Islet of Langerhans (tissue), 1 donor: ENCODE data around the gene GPC6.

Experiments
- FAIRE-seq: peaks from one replicate; lab custom pipeline; 2011; peaks lifted over from hg19 to GRCh38; lab: Jason Lieb, UNC

The GPC6 gene

DNA sequence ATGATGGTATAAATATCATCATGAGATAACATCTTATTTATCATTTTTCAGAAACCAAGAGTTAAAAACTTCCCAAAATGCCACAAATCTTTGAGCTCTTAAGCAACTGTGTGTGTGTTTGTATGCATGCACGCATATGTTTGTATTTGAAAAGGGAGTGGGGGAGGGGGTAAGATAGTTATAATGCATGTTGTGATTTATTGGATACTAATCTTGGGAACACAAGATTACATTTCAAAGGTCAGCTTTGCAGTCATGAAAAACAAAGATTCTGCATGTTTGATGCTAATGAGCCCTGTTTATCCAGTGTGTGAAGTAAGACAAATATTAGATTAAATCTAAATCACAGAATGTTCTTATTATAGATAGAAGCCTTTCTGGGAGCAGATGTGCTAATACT, 897.0 kb downstream of the GPC6 start:
- peak; percentile 68 for FAIRE-seq

DNA sequence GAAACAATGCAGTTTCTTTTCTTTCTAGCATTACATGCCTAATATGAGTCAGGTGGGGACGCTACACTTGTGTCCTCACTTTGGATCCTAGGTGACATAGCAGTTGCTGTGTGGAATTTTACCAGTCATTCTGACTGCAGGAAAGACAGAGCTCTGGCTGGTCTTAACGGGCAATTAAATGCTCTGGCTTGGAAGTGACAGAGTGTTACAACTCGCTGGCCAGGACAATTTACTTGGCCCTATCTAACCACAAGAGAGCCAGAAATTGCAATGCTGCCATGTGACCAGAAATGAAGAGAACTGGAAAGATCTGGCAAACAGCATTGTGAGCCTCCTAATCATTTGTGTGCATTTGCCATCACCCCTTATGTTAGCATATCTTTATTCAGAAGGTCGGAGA, 901.8 kb downstream of the GPC6 start:
- FAIRE-seq = no peak

DNA sequence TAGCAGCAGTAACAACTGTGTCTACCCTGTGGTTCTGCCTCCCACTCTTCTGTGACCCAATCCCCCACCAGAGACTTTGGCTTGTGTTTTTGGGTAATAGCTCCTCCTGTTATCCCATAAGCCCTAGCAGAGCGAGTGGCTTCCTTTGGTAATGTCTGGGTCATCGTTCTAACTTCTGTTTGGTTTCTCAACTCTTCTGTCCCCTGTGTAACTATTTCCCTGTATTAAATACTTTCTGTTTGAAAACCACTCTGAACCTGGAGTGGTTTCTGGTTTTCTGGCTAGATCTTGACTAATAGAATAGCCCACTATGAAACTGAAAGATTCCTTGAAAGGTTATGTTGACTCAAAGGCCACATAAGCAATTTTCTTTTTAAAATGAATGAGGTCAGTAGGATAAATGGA, 902.9 kb downstream of the GPC6 start:
- no peak for FAIRE-seq

DNA sequence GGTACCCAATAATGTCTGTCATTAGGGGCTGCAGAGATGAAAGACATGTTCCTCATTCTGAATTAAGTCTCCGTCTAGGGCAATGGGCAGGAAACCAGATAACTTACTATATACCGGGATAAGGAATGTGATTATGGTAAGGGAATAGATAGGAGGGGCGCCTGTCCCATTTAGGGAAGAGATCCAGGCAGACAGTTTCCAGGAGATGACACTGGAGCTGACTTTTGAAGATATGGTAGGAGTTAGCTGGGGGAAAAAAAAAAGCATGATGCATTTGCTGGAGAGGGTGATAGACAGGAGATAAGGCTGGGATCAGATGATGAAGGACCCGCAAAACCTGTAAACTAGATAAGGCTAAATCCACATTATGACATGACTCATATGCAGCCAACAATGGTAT, 912.2 kb downstream of the GPC6 start:
- FAIRE-seq = no peak

DNA sequence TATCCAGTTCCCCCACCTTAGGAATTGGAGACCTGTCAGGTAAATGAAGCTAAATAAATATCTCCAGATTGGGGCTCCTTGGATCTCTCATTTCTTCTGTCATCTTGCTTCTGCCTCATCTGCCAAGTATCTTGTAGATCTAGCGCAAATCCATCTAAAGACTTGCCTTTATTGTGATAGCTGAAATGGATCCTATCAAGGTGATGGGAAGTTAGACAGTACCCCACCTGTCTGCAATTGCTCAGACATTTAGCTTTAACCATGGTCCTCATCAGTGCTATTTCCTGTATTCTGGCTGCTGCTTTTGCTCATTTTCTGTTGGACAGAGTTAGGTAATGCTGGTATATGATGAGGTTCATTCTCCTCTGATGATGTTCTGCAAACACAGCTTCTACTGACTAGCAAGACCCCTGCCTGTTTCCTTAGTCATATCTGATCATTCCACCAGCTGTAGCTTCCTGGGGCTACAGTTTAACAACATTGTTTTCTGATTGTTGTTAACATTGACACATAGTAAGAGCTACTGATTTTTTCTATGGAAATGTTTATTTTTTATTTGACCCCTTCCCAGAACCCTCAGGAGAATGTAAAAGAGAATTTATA, 912.9 kb downstream of the GPC6 start:
- FAIRE-seq = no peak

DNA sequence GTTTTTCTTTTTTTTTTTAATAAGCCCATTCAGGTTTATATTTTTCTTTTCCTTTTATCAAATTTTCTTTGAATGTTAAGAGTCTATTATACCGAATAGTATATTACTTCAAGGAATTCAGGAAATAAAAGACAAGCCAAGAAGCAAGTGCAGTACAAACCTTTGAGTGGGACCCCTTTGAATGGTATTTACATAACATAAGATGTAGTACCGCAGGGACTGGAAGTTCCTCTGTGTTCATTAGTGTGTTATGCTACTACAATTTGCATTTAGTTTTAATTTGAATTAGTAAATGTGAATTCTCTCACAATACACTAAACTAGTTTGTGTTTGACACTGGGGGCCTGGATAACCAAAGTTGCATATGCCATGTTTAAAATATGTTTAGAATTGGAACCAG, 913.4 kb downstream of the GPC6 start:
- FAIRE-seq = no peak

DNA sequence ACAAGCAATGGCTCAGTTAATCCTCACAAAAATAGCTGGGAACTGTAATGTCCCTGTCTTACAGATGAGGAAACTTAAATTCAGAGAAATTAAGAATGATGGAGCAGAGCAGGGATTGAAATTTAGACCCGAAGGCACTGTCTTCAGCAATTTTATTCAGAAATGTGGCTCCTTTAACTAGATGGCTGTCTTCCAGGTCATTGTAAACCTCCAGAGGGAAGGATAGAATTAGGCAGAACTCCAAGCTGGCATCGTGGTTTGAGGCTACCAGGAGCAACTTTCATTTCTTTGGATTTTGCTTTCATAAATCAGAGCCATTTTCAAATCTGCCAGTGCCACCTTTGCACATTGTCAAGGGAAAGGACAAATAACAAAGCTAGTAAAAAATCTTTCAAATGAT, 913.9 kb downstream of the GPC6 start:
- FAIRE-seq = no peak

DNA sequence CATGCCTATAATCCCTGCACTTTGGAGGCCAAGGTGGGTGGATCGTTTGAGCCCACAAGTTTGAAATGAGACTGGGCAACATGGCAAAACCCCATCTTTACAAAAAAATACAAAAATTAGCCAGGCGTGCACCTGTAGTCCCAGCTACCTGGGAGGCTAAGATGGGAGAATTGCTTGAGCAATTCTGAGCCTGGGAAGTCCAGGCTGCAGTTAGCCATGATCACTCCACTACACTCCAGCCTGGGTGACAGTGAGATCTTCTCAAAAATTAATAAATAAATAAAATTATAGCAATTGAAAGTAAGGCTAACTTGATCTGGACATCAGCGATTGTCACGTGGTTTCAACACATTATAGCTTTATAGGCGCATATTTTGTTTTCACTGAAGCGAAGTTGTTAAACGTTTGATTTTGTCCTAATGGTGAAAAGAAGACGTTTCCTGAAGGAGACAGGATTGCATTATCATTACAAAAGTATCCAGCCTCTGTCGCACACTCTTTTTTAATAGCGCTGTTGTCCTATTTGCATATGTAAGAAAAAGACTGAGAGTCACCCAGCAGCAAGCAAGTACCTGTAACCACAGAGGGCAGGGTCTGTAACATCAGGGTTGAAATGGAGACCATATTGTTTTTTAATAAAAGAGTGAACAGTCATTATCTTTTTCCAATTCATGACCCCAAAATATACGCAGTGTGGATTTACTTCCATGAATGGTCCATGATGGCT, 917.2 kb downstream of the GPC6 start:
- no peak for FAIRE-seq

DNA sequence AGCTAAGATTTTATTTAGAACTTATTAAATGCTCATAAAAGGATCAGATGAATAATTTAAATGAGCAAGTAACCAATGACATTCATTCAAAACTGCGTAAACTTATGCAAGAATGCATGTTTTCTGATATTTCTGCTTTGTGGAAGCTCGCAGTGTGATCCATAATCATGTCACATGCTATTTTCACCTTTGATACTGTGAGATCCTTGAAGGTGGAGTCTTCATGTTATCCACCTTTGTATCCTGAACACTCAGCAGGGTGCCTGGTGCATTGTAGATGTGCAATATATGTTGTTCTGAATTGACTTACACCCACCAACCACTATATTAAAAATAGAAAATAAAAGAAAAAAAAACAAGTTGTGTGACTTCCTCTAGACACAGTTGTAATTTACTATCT, 919.4 kb downstream of the GPC6 start:
- no peak for FAIRE-seq

DNA sequence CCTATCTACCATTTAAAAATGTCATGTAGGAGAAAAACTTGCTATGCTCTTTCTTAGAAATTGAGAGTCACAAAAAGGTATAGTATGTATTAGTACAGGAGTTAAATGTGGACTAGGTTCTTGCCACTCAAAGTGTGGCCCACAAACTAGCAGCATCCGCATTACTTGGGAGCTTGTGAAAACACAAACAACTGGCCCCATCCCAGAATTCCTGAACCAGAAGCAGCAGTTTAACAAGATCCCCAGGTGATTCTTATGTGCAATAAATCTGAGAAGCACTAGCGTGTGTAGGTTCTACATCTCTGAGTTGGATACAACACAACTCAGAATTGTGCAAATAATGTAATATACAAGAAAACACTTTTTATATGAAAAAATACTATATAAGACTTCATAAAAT, 927.0 kb downstream of the GPC6 start:
- no peak for FAIRE-seq

DNA sequence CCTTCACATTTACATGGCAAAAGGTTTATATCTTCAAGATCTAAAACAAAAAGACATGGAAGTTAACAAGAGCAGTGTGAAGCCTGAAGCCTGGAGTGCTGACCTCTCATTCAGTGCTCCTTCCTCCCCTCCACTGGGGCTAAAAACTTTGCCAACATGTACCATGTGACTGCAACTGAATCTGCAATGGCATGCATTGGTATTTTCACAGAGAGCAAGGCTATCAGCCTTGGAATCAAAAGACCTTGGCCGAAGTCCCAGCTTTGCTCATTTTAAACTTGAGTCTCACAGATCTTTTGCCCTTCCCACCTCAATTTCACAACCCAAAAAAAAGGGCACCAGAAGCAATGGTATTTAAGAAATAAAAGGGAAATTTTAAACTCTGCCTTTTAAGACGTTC, 927.8 kb downstream of the GPC6 start:
- FAIRE-seq = no peak

DNA sequence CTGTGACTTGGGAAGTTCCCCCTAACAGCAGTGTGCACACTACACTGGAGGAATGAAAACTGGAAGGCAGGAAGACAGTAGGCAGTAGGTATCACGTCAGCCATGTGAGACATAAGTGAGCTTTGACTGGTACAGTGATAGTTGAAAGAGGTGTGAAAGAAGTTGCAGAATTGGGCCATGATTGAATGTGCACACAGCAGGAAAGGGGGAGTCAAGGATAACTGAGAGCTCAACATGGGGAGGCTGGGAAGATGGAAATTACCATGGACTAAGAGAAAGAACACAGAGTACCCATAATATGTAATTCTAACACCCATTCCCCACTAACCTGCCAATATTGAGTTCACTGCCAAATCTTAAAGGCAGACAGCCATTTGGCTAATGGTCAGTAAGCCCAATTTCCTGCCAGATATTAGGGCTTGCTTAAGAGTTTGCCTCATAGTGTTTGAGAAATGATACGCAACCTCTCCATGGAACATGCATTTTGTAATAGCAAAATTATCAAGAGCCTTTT, 931.2 kb downstream of the GPC6 start:
- FAIRE-seq = no peak

DNA sequence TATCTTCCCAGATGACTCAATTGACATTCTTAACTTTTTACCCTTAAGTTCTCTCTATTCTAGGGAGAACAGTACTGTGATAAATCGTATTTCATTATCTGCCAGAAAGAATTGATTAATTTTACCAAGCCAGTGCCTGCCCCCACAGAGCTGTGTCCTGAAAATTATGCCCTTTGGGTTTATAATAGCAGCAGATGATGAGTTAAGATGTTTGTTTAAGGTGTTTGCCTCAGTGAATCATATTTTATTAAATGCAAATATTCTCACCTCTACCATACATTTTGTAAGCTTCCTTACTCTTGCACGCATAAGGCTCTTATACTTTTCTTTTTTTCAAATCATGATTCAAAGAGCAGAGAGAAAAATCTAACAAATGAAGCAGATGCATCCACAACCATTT, 934.3 kb downstream of the GPC6 start:
- peak; percentile 24 for FAIRE-seq

DNA sequence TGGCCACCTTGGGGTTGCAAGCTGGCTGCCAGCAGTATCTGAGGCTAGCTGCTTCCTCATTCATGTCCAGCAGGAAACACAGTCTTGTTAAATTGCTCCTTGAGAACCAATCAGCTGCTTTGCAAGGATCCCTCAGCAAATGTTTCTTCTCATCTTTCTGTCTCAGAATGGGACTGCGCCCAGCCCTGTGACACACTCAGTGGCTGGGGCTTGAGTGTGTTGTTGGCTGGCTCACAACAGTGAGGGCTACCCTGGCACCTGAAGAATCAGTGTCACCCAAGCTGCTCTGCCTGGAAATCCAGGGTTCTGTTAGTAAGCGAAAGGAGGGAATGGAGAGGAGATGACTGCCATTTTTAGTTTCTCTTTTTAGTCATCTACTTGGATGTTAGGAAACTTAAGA, 935.7 kb downstream of the GPC6 start:
- FAIRE-seq = no peak

DNA sequence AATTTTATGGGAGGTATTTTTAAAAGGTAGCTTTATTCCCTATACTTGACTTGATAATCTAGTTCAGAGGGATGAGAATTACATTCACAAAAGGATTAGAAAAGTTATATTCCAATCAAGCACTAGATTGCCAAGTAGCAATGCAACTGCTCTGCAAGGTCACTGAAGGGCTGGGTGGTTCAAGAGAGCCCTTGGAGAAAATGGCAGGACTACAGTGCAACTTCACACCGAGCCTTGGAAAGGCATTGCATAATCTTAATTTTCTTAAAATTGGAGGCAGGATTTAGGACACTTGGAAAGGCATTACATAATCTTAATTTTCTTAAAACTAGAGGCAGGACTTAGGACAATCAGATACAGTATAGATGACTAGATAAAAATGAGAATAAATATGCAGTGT, 936.9 kb downstream of the GPC6 start:
- FAIRE-seq = no peak

DNA sequence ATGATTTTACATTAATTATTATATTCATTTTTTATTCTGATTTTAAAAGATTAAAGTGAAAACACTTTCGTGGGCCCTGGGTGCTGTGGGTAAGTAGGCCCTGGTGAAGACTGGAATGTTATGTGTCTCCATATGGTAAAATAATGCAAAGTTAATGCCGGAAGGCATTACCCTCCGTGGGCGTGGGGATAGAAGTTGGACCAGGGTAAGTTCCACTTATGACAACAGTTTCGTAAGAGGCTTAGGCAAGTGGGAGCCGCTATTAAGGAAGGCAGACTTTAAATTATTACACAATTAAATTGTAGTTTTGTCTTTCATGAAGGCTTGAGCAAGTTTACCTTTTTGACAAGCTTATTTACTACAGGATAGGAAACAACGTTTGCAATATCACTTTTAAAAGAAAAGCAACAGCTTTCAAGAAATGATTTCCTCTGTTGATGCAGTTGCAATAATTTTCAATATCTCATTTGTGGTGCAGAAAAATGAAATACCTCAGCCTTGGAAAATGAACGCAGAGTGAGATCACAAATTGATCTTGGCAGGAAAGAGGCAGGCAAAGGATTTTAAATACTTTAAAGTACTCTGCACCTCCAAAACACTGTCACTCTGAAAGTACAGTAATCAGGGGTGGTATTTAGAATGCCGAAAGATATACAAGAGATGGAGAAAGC, 942.3 kb downstream of the GPC6 start:
- FAIRE-seq = no peak

DNA sequence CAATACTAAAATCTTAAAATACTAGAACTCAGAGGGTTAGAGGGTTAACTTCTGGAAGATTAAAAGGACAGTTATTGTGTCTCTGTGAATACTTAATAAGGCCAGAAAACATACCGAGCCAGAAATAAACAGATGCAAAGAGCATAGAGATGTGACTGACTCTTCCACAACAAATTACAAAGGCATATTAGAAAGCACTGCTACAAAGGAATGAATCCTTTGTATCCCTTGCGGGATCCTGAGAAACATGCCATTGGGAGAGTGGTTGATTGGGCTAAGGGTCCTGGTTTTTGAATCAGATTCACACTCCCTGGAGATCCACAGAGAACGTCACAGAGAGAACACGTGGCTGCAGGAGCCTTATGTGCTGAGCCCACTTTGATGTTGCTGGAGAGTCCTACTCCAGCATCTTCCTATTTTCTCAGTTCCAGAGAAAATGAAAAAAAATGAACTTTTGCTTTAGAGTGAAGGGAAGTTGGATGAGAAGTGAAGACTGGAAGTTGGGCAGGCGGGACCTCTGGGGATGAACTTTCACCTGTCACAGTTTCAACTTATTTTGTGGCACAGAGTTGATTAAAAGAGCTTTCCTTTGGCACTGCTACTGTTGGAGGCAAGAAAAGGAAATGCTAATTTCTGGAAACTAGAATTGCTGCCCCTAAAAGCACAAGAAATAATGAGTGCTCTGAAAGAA, 943.0 kb downstream of the GPC6 start:
- no peak for FAIRE-seq

DNA sequence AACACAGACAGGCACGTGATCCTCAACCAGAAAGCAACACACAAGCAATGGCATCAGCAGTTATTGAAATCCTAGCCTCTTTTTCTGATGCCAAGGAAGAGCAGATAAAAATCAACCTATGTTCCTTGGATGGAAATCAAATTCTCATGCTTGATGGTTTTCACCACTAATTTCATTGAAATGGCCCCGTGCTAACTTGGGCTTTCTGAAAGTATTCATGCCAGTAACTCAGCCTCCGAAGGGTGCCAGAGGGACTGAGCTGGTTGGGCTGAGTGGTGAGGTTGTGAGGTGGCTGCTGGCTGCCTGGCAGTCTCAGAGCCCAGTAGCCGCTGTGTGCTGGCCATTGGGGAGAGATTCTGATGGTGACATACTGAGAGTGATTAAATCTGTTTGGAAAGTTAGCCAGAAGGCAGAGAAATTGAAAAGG, 943.6 kb downstream of the GPC6 start:
- no peak for FAIRE-seq

DNA sequence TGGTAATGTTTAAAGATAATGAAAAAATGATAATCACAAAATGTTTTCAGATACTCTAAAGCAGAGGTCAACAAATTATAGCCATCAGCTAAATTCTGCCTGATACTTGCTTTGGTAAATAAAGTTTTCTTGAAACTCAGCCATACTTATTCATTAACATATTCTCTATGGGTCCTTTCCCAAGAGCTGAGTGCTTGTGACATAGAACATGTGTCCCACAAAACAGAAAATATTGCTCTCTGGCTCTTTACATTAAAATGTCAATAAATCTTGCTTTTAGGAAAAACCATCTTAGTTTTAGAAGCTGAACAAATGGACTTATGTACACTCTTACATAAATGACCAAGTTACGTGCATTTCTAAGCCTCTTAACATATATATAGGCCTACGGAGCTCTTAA, 945.8 kb downstream of the GPC6 start:
- peak; percentile 41 for FAIRE-seq

DNA sequence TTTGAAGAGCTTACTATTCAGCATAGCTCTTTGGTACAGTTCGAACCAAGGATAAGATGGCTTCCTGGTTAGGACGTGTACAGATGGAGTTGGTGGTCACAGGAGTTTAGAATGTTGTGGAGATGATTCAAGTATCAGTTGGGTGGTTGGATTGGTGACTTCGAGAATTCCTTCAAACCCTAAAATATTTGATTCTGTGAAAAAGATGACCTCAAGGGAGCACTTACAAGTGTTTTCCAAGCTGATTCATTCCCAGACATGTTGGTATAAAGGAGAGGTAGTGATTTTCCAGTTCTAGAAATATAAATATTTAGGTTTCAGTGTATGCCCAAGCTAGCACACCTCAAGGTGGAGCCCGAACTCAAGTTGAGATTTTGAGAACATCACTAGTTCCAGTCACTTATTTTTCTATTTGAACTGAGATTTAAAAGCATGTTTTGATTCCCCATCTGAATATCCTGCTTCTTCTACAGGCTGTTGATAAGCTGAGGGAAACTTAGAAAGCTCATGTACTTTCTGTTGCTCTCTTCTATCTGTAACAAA, 946.8 kb downstream of the GPC6 start:
- FAIRE-seq = no peak

DNA sequence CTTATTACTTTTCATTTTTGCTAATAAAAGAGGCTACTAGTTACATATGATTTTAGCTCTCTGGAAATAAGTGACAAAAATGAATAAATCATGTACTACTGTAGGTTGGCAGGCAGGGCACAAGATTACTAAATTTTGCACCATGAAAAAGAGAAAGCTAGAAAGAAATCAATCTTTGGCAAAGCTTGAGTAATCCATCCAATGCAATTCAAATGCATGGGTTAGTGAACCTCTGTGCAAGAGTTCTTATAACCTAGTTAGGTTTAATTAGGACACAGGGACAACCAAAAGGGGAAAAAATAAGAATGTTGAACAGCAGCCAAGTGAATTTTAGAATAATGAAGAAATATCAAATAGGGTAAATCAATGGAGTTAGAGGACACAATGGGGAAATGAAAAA, 947.4 kb downstream of the GPC6 start:
- no peak for FAIRE-seq

DNA sequence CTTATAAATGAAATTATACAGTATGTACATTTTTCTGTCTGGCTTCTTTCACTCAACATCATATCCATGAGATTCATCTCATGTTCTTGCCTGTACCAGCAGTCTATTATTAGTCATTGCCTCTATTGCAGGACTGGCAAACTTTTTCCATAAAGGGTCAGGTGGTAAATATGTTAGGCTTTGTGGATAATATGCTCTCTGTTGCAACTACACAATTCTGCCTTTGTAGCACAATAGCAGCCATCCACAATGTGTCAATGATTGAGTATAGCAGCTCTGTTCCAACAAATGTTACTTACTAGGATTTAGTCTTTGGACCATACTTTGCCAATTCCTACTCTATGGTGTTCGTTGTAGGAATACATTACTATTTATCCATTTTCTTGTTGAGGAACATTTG, 948.5 kb downstream of the GPC6 start:
- no peak for FAIRE-seq

DNA sequence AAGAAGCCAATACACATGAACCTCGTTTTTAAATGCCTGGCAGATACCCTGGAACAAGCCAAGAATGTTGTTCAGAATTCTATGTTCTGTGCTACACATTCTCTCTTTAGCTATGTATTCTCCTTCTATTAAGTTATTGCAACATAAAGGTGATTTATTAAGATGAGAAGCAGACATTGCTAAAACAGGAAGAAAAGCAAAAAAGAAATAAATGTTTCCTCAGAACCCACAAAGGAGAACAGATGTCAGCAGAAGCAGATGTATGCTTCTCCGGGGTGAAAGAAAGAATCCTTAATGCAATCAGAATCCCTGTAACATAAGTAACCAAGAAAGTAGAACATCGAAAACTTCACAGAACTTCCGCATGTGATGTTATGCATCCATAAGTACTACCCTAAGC, 950.0 kb downstream of the GPC6 start:
- FAIRE-seq = no peak
